ENCODE measurements around the gene IPO5. TPM values are rescaled to one million over a fixed set of nuclear protein-coding genes. Genes with fewer than 3 reads are reported as not detected.
A peak's percentile ranks its signal among the peaks of the same experiment; 100 is the strongest.

The IPO5 gene
- total and polyA plus RNA-seq, 2 donors, result 35.0 to 62.6 TPM

DNA sequence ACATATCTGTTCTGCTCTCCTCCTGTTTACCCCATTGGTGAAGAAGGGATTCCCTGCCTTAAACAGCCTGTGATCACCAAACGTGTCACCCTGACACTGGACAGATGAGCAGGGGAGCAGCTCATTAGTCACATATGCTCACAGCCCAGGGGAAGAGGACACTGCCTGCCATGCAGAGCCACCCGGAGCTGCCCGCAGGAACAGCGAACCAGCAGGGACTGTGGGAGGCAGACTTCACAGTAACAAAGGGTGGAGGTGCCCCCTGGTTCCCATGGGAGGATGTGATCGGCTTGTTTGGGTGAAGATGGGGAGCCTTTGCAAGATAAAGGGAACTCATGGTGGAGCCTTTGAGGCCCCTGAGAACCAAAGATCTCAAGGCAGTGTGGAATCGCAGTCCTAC, 100.8 kb downstream of the IPO5 start:
- Histone ChIP-seq H3K27ac (ENCODE audit: low read depth in 1 of 2, low read length in 1 of 2) (no peak overlapping the region), H3K9me3 (ENCODE audit: control insufficient read depth in 2 of 2, insufficient read depth in 1 of 2, low read length in 1 of 2) (no peaks in the 10 kb centered on the region), H3K27me3 (ENCODE audit: control insufficient read depth in 2 of 2, insufficient read depth in 1 of 2, low read length in 1 of 2) (no peaks in the 10 kb centered on the region), H3K4me1 (ENCODE audit: control insufficient read depth in 2 of 2, insufficient read depth in 2 of 2, low read length in 2 of 2) (no peaks in the 10 kb centered on the region), H3K4me3 (ENCODE audit: low read length in 2 of 2) (no peak overlapping the region), H3K36me3 (ENCODE audit: control insufficient read depth in 2 of 2, insufficient read depth in 2 of 2, low read length in 1 of 2) (no peaks in the 10 kb centered on the region)
- no peak for DNase-seq (ENCODE audit: low read depth in 6 of 9, low spot score in 9 of 9)
- WGBS, result 92% methylated on average over 6 of the region's 6 CpGs

DNA sequence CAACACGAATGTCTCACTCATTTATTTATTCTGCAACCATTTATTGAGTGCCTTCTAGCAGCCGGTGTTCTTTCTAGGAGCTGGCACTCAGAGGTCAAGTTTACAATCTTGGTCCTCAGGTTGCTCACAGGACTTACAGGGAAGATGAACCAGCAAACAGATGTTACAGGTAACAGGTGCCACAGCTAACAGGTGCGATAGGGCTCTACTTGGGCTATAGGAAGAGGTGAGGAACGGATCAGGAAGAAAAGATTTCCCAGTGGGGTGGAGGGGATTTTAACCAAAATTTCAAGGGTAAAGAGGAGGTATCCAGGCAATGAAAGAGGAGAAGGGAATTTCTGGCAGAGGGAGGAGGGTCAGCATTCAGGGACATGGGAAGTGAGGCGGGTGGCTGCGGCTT, 102.1 kb downstream of the IPO5 start:
- H3K4me1 ChIP-seq (ENCODE audit: control insufficient read depth in 2 of 2, insufficient read depth in 2 of 2, low read length in 2 of 2), result no peaks in the 10 kb centered on the region
- DNase-seq (ENCODE audit: low read depth in 6 of 9, low spot score in 9 of 9), result no peak
- no peak overlapping the region for H3K4me3 ChIP-seq (ENCODE audit: low read length in 2 of 2)
- 96% methylated on average over 6 of the region's 6 CpGs for WGBS
- H3K36me3 ChIP-seq (ENCODE audit: control insufficient read depth in 2 of 2, insufficient read depth in 2 of 2, low read length in 1 of 2), result no peaks in the 10 kb centered on the region
- no peaks in the 10 kb centered on the region for H3K9me3 ChIP-seq (ENCODE audit: control insufficient read depth in 2 of 2, insufficient read depth in 1 of 2, low read length in 1 of 2)
- no peak overlapping the region for H3K27ac ChIP-seq (ENCODE audit: low read depth in 1 of 2, low read length in 1 of 2)
- H3K27me3 ChIP-seq (ENCODE audit: control insufficient read depth in 2 of 2, insufficient read depth in 1 of 2, low read length in 1 of 2), result peaks cover 0 to 2% of the 10 kb centered on the region in 2 donors

DNA sequence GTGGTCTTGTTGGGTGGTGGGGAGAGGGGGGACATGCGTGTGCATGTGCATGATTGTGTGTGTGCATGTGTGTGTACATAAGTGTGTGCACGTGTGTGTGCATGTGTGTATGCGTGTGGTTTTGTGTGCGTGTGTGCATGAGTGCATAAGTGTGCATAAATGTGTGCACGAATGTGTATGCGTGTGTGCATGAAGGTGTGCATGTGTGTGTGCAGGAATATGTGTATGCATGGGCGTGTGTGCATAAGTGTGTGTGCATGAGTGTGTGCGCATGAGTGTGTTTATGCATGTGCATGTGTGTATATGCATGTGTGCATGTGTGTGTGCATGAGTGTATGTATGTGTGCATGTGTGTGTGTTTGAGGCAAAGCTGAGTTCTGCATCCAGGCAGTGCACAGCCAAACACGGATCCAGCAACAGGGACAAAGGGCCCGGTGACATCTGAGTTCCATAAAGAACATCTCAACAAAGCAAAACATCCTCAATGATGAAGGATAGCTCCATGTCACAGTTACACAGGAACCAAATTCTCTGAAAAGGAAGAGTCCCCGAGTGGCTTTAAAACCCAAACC, 103.5 kb downstream of the IPO5 start:
- Histone ChIP-seq H3K27me3 (ENCODE audit: control insufficient read depth in 2 of 2, insufficient read depth in 1 of 2, low read length in 1 of 2) (peaks cover 0 to 2% of the 10 kb centered on the region in 2 donors), H3K36me3 (ENCODE audit: control insufficient read depth in 2 of 2, insufficient read depth in 2 of 2, low read length in 1 of 2) (no peaks in the 10 kb centered on the region), H3K4me1 (ENCODE audit: control insufficient read depth in 2 of 2, insufficient read depth in 2 of 2, low read length in 2 of 2) (no peaks in the 10 kb centered on the region), H3K4me3 (ENCODE audit: low read length in 2 of 2) (no peak overlapping the region), H3K27ac (ENCODE audit: low read depth in 1 of 2, low read length in 1 of 2) (peak overlapping the region in 1 of 2 donors; percentile 13), H3K9me3 (ENCODE audit: control insufficient read depth in 2 of 2, insufficient read depth in 1 of 2, low read length in 1 of 2) (no peaks in the 10 kb centered on the region)
- 96% methylated on average over 11 of the region's 11 CpGs for WGBS
- DNase-seq (ENCODE audit: low read depth in 6 of 9, low spot score in 9 of 9), result no peak

DNA sequence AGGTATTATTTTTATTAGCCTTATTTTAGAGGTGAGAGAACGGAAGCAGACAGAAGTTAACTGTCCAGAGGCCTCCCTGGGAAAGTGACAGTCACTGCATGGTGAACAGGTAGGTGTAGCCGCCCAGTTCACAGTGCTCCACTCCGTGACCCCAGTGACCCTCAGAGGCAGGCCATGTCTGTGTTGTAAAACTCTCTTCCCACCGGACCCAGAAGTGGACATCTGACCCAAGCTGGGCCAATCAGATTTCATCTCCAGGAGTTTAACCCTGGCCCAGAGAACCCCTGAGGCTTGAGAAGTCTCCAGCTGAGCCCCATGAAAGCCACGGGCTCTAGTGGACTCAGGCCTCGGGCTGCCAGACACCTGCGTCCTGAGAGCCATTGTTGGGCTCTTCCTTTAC, 105.8 kb downstream of the IPO5 start:
- Histone ChIP-seq H3K4me1 (ENCODE audit: control insufficient read depth in 2 of 2, insufficient read depth in 2 of 2, low read length in 2 of 2) (no peaks in the 10 kb centered on the region), H3K9me3 (ENCODE audit: control insufficient read depth in 2 of 2, insufficient read depth in 1 of 2, low read length in 1 of 2) (no peaks in the 10 kb centered on the region), H3K27ac (ENCODE audit: low read depth in 1 of 2, low read length in 1 of 2) (no peak overlapping the region), H3K36me3 (ENCODE audit: control insufficient read depth in 2 of 2, insufficient read depth in 2 of 2, low read length in 1 of 2) (no peaks in the 10 kb centered on the region), H3K4me3 (ENCODE audit: low read length in 2 of 2) (no peak overlapping the region), H3K27me3 (ENCODE audit: control insufficient read depth in 2 of 2, insufficient read depth in 1 of 2, low read length in 1 of 2) (peaks cover 0 to 2% of the 10 kb centered on the region in 2 donors)
- no peak for DNase-seq (ENCODE audit: low read depth in 6 of 9, low spot score in 9 of 9)
- 97% methylated on average over 7 of the region's 7 CpGs for WGBS

DNA sequence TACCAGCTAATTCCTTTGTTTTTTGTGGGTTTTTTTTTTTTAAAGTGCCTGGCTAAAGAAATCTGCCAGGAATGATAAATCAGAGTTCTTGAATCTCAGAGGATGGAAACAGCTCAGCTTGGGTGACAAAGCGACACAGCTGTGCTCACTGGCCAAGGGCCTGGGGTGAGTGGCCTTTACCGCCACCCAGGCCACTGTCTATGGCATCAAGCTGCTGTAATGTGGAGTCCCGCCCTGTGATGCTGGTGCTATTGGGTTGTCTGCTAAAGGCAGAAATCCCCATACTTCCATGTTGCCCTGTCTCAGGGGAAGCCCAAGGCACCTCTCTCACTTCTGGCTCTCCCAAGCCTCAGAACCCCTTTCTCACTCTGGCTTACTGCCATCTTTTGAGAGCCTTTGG, 106.8 kb downstream of the IPO5 start:
- no peaks in the 10 kb centered on the region for H3K36me3 ChIP-seq (ENCODE audit: control insufficient read depth in 2 of 2, insufficient read depth in 2 of 2, low read length in 1 of 2)

DNA sequence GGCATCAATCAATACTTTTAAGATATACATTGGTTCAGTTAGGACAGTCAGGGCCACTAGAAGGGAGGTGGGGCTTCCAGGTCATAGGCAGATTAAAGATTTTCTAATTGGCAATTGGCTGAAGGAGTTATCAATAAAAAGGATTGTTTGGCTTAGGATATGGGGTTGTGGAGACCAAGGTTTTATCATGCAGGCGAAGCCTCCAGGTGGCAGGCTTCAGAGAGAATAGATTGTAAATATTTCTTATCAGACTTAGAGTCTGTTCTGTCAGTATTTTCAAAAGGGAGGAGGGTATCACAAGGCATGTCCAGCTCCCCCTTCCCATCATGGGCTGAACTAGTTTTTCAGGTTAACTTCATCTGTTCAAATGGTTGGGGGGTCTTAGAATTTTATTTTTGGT, 112.0 kb downstream of the IPO5 start:
- WGBS, result 95% methylated on average over 1 of the region's 1 CpG
- DNase-seq (ENCODE audit: low read depth in 6 of 9, low spot score in 9 of 9), result no peak
- no peak overlapping the region for H3K27ac ChIP-seq (ENCODE audit: low read depth in 1 of 2, low read length in 1 of 2)
- H3K36me3 ChIP-seq (ENCODE audit: control insufficient read depth in 2 of 2, insufficient read depth in 2 of 2, low read length in 1 of 2), result no peaks in the 10 kb centered on the region
- no peaks in the 10 kb centered on the region for H3K9me3 ChIP-seq (ENCODE audit: control insufficient read depth in 2 of 2, insufficient read depth in 1 of 2, low read length in 1 of 2)
- no peaks in the 10 kb centered on the region for H3K4me1 ChIP-seq (ENCODE audit: control insufficient read depth in 2 of 2, insufficient read depth in 2 of 2, low read length in 2 of 2)
- H3K27me3 ChIP-seq (ENCODE audit: control insufficient read depth in 2 of 2, insufficient read depth in 1 of 2, low read length in 1 of 2), result no peaks in the 10 kb centered on the region
- H3K4me3 ChIP-seq (ENCODE audit: low read length in 2 of 2), result no peak overlapping the region

More for the DNA sequence above, 106.8 kb downstream of the IPO5 start:
- DNase-seq (ENCODE audit: low read depth in 6 of 9, low spot score in 9 of 9), result no peak
- H3K27ac ChIP-seq (ENCODE audit: low read depth in 1 of 2, low read length in 1 of 2), result no peak overlapping the region
- WGBS, result over 99% methylated on average over 3 of the region's 3 CpGs
- no peaks in the 10 kb centered on the region for H3K9me3 ChIP-seq (ENCODE audit: control insufficient read depth in 2 of 2, insufficient read depth in 1 of 2, low read length in 1 of 2)
- H3K4me3 ChIP-seq (ENCODE audit: low read length in 2 of 2), result no peak overlapping the region
- H3K27me3 ChIP-seq (ENCODE audit: control insufficient read depth in 2 of 2, insufficient read depth in 1 of 2, low read length in 1 of 2), result peaks cover 0 to 2% of the 10 kb centered on the region in 2 donors
- no peaks in the 10 kb centered on the region for H3K4me1 ChIP-seq (ENCODE audit: control insufficient read depth in 2 of 2, insufficient read depth in 2 of 2, low read length in 2 of 2)

DNA sequence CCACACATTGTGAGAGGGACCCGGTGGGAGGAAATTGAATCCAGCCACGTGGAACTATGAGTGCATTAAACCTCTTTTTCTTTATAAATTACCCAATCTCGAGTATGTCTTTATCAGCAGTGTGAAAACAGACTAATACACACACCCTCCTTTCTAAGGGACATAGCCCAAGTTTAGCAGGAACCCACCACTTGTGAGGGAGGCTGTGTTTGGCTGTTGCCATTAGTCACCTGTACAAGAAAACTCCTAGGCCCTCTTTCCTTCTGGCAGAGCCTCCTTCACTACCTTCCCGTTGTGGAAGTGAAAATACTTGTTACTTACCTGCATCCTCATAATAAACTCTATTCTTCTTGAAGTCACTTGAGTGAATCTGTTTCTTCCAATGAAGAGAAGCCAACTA, 113.2 kb downstream of the IPO5 start:
- Histone ChIP-seq H3K4me3 (ENCODE audit: low read length in 2 of 2) (no peak overlapping the region), H3K36me3 (ENCODE audit: control insufficient read depth in 2 of 2, insufficient read depth in 2 of 2, low read length in 1 of 2) (no peaks in the 10 kb centered on the region), H3K4me1 (ENCODE audit: control insufficient read depth in 2 of 2, insufficient read depth in 2 of 2, low read length in 2 of 2) (no peaks in the 10 kb centered on the region), H3K27ac (ENCODE audit: low read depth in 1 of 2, low read length in 1 of 2) (no peak overlapping the region), H3K9me3 (ENCODE audit: control insufficient read depth in 2 of 2, insufficient read depth in 1 of 2, low read length in 1 of 2) (no peaks in the 10 kb centered on the region), H3K27me3 (ENCODE audit: control insufficient read depth in 2 of 2, insufficient read depth in 1 of 2, low read length in 1 of 2) (no peaks in the 10 kb centered on the region)
- DNase-seq (ENCODE audit: low read depth in 6 of 9, low spot score in 9 of 9), result no peak
- 87% methylated on average over 4 of the region's 4 CpGs for WGBS

DNA sequence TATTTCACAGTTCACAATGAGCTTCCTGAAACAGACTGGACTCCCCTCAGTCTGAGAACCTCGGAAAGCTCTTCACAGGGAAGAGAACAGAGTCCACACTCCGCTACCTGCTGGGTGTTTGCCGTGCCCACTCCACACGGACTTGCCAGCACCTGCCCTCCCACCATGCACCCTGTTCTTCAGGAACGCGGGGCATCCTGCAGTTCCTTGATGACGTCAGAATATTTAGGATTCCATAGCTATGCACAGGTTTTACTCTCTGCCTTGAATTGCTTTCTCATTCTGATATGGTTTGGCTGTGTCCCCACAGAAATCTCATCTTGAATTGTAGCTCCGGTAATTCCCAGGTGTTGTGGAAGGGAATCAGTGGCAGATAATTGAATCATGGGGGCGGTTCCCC, 115.0 kb downstream of the IPO5 start:
- no peak for DNase-seq (ENCODE audit: low read depth in 6 of 9, low spot score in 9 of 9)
- Histone ChIP-seq H3K27me3 (ENCODE audit: control insufficient read depth in 2 of 2, insufficient read depth in 1 of 2, low read length in 1 of 2) (peaks cover 0 to 2% of the 10 kb centered on the region in 2 donors), H3K9me3 (ENCODE audit: control insufficient read depth in 2 of 2, insufficient read depth in 1 of 2, low read length in 1 of 2) (no peaks in the 10 kb centered on the region), H3K4me1 (ENCODE audit: control insufficient read depth in 2 of 2, insufficient read depth in 2 of 2, low read length in 2 of 2) (no peaks in the 10 kb centered on the region), H3K4me3 (ENCODE audit: low read length in 2 of 2) (no peak overlapping the region), H3K27ac (ENCODE audit: low read depth in 1 of 2, low read length in 1 of 2) (no peak overlapping the region), H3K36me3 (ENCODE audit: control insufficient read depth in 2 of 2, insufficient read depth in 2 of 2, low read length in 1 of 2) (no peaks in the 10 kb centered on the region)
- WGBS, result 93% methylated on average over 9 of the region's 9 CpGs

DNA sequence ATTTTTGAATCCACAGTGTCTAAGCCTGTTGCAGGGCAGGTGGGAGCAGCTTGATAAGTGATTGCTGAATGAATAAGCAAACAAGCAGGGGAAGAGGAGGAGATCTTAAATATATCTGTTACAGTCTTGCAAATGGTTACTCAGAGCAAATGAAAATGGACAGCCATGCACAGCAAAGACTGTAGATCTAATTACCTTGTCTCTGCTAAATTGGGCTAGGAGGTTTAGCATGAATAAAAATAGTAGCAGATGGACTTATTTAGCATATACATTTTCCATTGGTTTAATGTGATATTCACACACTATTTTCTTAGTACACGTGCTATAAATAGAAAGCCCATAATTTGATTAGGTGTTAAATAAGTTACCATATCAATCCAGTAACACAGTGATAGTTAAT, 116.5 kb downstream of the IPO5 start:
- peaks cover 0 to 2% of the 10 kb centered on the region in 2 donors for H3K27me3 ChIP-seq (ENCODE audit: control insufficient read depth in 2 of 2, insufficient read depth in 1 of 2, low read length in 1 of 2)
- WGBS, result 99% methylated on average over 1 of the region's 1 CpG
- no peak for DNase-seq (ENCODE audit: low read depth in 6 of 9, low spot score in 9 of 9)
- no peaks in the 10 kb centered on the region for H3K36me3 ChIP-seq (ENCODE audit: control insufficient read depth in 2 of 2, insufficient read depth in 2 of 2, low read length in 1 of 2)
- no peaks in the 10 kb centered on the region for H3K4me1 ChIP-seq (ENCODE audit: control insufficient read depth in 2 of 2, insufficient read depth in 2 of 2, low read length in 2 of 2)
- H3K27ac ChIP-seq (ENCODE audit: low read depth in 1 of 2, low read length in 1 of 2), result no peak overlapping the region
- no peaks in the 10 kb centered on the region for H3K9me3 ChIP-seq (ENCODE audit: control insufficient read depth in 2 of 2, insufficient read depth in 1 of 2, low read length in 1 of 2)
- H3K4me3 ChIP-seq (ENCODE audit: low read length in 2 of 2), result no peak overlapping the region

DNA sequence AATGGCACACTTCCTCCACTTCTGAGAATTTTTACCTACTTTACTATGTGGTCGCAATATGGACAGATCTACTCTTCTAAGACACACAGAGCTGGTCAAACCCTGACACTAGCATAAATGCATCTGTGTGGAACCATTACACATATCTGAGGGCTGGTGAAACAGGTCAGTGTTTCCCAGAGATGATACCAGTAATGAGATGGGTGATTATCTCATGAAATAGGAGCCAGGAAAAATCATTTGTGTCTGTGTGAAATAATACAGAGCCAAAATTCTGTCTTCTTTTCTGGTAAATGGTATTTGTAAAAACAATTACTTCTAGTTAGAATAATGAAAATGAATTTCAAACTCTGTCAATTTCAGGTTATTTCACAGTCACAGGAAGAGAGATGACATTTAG, 117.8 kb downstream of the IPO5 start:
- WGBS, result 95% methylated on average over 1 of the region's 1 CpG
- Histone ChIP-seq H3K9me3 (ENCODE audit: control insufficient read depth in 2 of 2, insufficient read depth in 1 of 2, low read length in 1 of 2) (peaks cover 0 to 2% of the 10 kb centered on the region in 2 donors), H3K4me3 (ENCODE audit: low read length in 2 of 2) (no peak overlapping the region), H3K27ac (ENCODE audit: low read depth in 1 of 2, low read length in 1 of 2) (no peak overlapping the region), H3K4me1 (ENCODE audit: control insufficient read depth in 2 of 2, insufficient read depth in 2 of 2, low read length in 2 of 2) (no peaks in the 10 kb centered on the region), H3K36me3 (ENCODE audit: control insufficient read depth in 2 of 2, insufficient read depth in 2 of 2, low read length in 1 of 2) (no peaks in the 10 kb centered on the region), H3K27me3 (ENCODE audit: control insufficient read depth in 2 of 2, insufficient read depth in 1 of 2, low read length in 1 of 2) (peaks cover 0 to 2% of the 10 kb centered on the region in 2 donors)
- no peak for DNase-seq (ENCODE audit: low read depth in 6 of 9, low spot score in 9 of 9)
